Epithelial cell of proximal tubule (primary cell): ENCODE measurements around the gene TUBGCP3. TPM values are rescaled to one million over a fixed set of nuclear protein-coding genes. Genes with fewer than 3 reads are reported as not detected.

ENCODE experiments used
- DNase-seq: peaks from one replicate; pipeline ENCODE4 v3.0.0-alpha.2; 2011; ENCODE audit warnings: low read depth
- H3K4me3 ChIP-seq: 2 replicates; pipeline ENCODE4 v1.5.1; 2011; ENCODE audit warnings: low read depth, mild to moderate bottlenecking, low read length
- total RNA-seq: library from RNA; depleted of rRNA; stranded (reverse); fragments of >200 nt; gene quantifications from 2 replicates; pipeline ENCODE4 v1.2.3, GENCODE V29; 2015
- TF ChIP-seq, protein P1 (sequence below): conservative IDR thresholded peaks from 2 replicates; pipeline ENCODE4 v1.5.1; 2012; ENCODE audit warnings: low read depth, mild to moderate bottlenecking, low read length

TUBGCP3 gene
- total RNA-seq, 1 donor from 2014 or later, result 16.4 TPM

DNA sequence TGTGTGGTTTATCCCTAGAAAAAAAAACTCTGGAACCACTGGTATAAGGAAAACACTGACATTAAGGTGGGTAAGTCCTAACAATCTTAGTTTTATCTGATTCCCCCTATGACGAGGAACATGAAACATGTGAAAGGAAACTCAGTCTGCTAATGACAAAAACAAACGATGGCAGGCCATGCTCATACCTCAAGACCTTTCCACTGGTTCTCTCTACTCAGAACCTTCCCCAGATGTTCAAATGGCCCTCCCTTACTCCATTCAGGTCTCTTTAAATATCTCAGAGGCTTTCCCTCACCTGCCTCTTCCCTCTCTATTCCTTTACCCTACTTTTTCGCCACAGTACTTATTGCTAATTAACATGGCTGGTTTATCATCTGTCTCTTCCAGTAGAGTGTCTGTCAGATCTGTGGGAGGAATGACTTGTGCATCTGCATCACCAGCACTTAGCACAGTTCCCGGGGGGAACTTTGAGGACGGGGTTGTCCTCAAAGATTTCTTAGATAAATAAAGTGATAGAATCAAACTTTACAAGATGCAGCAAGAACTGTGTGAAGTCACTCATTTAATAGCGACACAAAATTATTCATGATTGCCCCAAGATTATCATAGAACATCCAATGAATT is 1.5 kb downstream of the TUBGCP3 start:
- H3K4me3 ChIP-seq, result peak overlapping the region; percentile 89
- no peak for DNase-seq
- TF ChIP-seq, protein P1, sequence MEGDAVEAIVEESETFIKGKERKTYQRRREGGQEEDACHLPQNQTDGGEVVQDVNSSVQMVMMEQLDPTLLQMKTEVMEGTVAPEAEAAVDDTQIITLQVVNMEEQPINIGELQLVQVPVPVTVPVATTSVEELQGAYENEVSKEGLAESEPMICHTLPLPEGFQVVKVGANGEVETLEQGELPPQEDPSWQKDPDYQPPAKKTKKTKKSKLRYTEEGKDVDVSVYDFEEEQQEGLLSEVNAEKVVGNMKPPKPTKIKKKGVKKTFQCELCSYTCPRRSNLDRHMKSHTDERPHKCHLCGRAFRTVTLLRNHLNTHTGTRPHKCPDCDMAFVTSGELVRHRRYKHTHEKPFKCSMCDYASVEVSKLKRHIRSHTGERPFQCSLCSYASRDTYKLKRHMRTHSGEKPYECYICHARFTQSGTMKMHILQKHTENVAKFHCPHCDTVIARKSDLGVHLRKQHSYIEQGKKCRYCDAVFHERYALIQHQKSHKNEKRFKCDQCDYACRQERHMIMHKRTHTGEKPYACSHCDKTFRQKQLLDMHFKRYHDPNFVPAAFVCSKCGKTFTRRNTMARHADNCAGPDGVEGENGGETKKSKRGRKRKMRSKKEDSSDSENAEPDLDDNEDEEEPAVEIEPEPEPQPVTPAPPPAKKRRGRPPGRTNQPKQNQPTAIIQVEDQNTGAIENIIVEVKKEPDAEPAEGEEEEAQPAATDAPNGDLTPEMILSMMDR, result no peak

- DNase-seq, result no peak
- TF ChIP-seq, protein P1, result no peak
- no peak overlapping the region for H3K4me3 ChIP-seq
Observed at GRCh38 chr13:112583592-112584277, 4.2 kb downstream of the TUBGCP3 start.

DNA sequence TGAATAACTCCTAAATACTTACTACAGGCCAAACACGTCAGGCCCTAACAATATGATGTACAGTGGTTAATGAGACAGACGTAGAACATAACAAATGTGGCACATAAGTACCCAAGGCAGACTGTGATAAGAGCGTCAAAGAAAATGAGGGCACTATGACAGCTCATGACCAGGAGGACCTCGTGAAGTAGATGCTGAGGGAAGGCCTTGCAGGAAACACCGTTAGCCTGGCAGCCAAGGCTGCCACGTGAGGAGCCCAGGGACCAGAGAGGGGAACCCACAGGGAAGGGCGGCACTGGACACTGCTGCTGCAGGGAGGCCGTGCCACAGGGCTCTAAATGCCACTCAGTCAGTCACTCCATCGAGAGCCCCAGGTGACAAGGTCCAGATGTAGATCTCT is 5.7 kb downstream of the TUBGCP3 start:
- H3K4me3 ChIP-seq, result no peak overlapping the region
- TF ChIP-seq, protein P1, result no peak

DNA sequence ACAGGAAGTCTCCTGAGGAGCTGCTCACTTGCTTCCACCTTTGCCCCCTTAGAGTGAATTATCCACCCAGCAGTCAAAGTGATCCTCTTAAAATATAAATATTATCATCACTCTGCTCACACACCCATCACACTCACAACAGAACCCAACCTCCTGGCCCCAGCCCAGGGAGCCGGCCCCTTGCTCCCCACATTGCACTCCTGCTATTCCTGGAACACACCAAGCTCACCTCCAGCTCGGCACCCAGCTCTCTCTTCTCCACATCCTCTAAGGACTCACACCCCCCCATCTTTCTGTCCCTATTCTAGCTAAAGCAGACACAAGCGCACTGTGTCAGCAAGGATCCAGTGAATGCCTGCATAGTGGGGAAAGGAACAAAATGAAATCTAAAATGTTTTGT is 7.0 kb downstream of the TUBGCP3 start:
- TF ChIP-seq, protein P1, result no peak
- no peak for DNase-seq
- H3K4me3 ChIP-seq, result no peak overlapping the region

More for the DNA sequence above, 5.7 kb downstream of the TUBGCP3 start:
- no peak for DNase-seq

DNA sequence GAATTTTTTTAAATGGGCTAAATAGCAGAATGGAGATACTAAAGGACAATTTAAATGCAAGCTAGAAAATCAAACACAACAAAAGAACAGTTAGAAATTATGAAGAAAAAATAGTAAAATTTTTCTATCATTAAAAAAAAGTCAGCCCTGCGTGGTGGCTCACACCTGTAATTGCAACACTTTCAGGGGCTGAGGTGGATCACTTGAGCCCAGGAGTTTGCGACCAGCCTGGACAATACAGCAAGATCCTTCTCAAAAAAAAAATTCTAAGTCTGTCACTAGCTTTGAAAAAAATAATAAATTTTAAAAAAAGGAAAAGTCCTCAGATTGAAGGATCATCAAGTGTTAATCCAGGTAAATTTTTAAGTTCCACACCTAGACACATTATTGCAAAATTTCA is 7.7 kb downstream of the TUBGCP3 start:
- TF ChIP-seq, protein P1, result no peak
- no peak for DNase-seq
- no peak overlapping the region for H3K4me3 ChIP-seq

- TF ChIP-seq, protein P1, result no peak
- no peak for DNase-seq
- H3K4me3 ChIP-seq, result no peak overlapping the region
Observed at GRCh38 chr13:112579310-112579843, 8.6 kb downstream of the TUBGCP3 start.
